Measurements from ENCODE around the gene MADCAM1.
A peak's percentile ranks its signal among the peaks of the same experiment; 100 is the strongest.

MADCAM1 gene

GRCh38 chr19:539429-540030, 43.2 kb downstream of the MADCAM1 start:
- Histone ChIP-seq H4K8ac (ENCODE audit: low read length) (no peak overlapping the region), H3K27me3 (ENCODE audit: control insufficient read depth in 1 of 2, insufficient read depth in 1 of 2, low read length in 2 of 2) (no peaks in the 10 kb centered on the region), H3K18ac (ENCODE audit: low read depth in 1 of 2, low read length in 2 of 2) (no peak overlapping the region), H2AFZ (ENCODE audit: low read depth, low read length) (no peak overlapping the region), H2BK120ac (ENCODE audit: low read depth, low read length) (no peak overlapping the region), H3K4me3 (ENCODE audit: insufficient read depth in 1 of 2, low read depth in 1 of 2, low read length in 2 of 2) (no peak overlapping the region), H2AK5ac (ENCODE audit: low read length, severe bottlenecking) (no peak overlapping the region), H3K9ac (ENCODE audit: low read length) (no peak overlapping the region), H2BK15ac (ENCODE audit: low read depth, poor library complexity, severe bottlenecking) (no peak overlapping the region), H3K4me2 (ENCODE audit: low read length, poor library complexity, severe bottlenecking) (no peak overlapping the region), H3K79me1 (replicated peaks; ENCODE audit: low read length, poor library complexity, severe bottlenecking) (peaks cover 30% of the 10 kb centered on the region), H3K9me3 (ENCODE audit: control insufficient read depth, low read length) (no peaks in the 10 kb centered on the region), H3K4me1 (ENCODE audit: control insufficient read depth, insufficient read depth, low read depth, low read length) (peaks cover 17% of the 10 kb centered on the region), H3K23ac (ENCODE audit: low read length in 2 of 2) (no peak overlapping the region), H3K27ac (ENCODE audit: low read length, poor library complexity, severe bottlenecking) (no peak overlapping the region), H4K91ac (ENCODE audit: low read length) (no peak overlapping the region), H2BK5ac (ENCODE audit: low read depth, low read length, poor library complexity, severe bottlenecking) (no peak overlapping the region), H3K14ac (ENCODE audit: low read length in 2 of 2) (no peak overlapping the region), H3K4ac (ENCODE audit: low read depth in 1 of 2, low read length in 2 of 2) (no peak overlapping the region), H2BK12ac (ENCODE audit: low read length in 2 of 2) (no peak overlapping the region), H3K36me3 (ENCODE audit: control insufficient read depth in 1 of 2, insufficient read depth in 2 of 2, low read depth in 1 of 2, low read length in 2 of 2) (peaks cover 44 to 82% of the 10 kb centered on the region in 2 experiments)
- no peak for DNase-seq
- WGBS, result 93% methylated on average over 30 of the region's 30 CpGs

- Histone ChIP-seq H2BK15ac (ENCODE audit: low read depth, poor library complexity, severe bottlenecking) (no peak overlapping the region), H3K36me3 (ENCODE audit: control insufficient read depth in 1 of 2, insufficient read depth in 2 of 2, low read depth in 1 of 2, low read length in 2 of 2) (peaks cover 43 to 69% of the 10 kb centered on the region in 2 experiments), H3K27me3 (ENCODE audit: control insufficient read depth in 1 of 2, insufficient read depth in 1 of 2, low read length in 2 of 2) (peaks cover 0 to 3% of the 10 kb centered on the region in 2 experiments), H3K14ac (ENCODE audit: low read length in 2 of 2) (no peak overlapping the region), H3K23ac (ENCODE audit: low read length in 2 of 2) (no peak overlapping the region), H2AFZ (ENCODE audit: low read depth, low read length) (no peak overlapping the region), H3K18ac (ENCODE audit: low read depth in 1 of 2, low read length in 2 of 2) (no peak overlapping the region), H3K4me1 (ENCODE audit: control insufficient read depth, insufficient read depth, low read depth, low read length) (peaks cover 3% of the 10 kb centered on the region), H3K4me2 (ENCODE audit: low read length, poor library complexity, severe bottlenecking) (no peak overlapping the region), H3K4ac (ENCODE audit: low read depth in 1 of 2, low read length in 2 of 2) (no peak overlapping the region), H3K79me1 (replicated peaks; ENCODE audit: low read length, poor library complexity, severe bottlenecking) (peaks cover 30% of the 10 kb centered on the region), H2BK12ac (ENCODE audit: low read length in 2 of 2) (no peak overlapping the region), H4K91ac (ENCODE audit: low read length) (no peak overlapping the region), H3K9ac (ENCODE audit: low read length) (no peak overlapping the region), H4K8ac (ENCODE audit: low read length) (no peak overlapping the region), H2BK120ac (ENCODE audit: low read depth, low read length) (no peak overlapping the region), H3K4me3 (ENCODE audit: insufficient read depth in 1 of 2, low read depth in 1 of 2, low read length in 2 of 2) (no peak overlapping the region), H3K27ac (ENCODE audit: low read length, poor library complexity, severe bottlenecking) (no peak overlapping the region), H2BK5ac (ENCODE audit: low read depth, low read length, poor library complexity, severe bottlenecking) (no peak overlapping the region), H3K9me3 (ENCODE audit: control insufficient read depth, low read length) (no peaks in the 10 kb centered on the region), H2AK5ac (ENCODE audit: low read length, severe bottlenecking) (no peak overlapping the region)
- WGBS, result 95% methylated on average over 49 of the region's 51 CpGs
- no peak for DNase-seq
Observed at GRCh38 chr19:540867-541637, 44.8 kb downstream of the MADCAM1 start.

GRCh38 chr19:541699-542098, 45.4 kb downstream of the MADCAM1 start:
- Histone ChIP-seq H3K18ac (ENCODE audit: low read depth in 1 of 2, low read length in 2 of 2) (no peak overlapping the region), H3K4me1 (ENCODE audit: control insufficient read depth, insufficient read depth, low read depth, low read length) (peaks cover under 1% of the 10 kb centered on the region), H2BK5ac (ENCODE audit: low read depth, low read length, poor library complexity, severe bottlenecking) (no peak overlapping the region), H3K36me3 (ENCODE audit: control insufficient read depth in 1 of 2, insufficient read depth in 2 of 2, low read depth in 1 of 2, low read length in 2 of 2) (peaks cover 37 to 62% of the 10 kb centered on the region in 2 experiments), H2AK5ac (ENCODE audit: low read length, severe bottlenecking) (no peak overlapping the region), H2AFZ (ENCODE audit: low read depth, low read length) (no peak overlapping the region), H2BK15ac (ENCODE audit: low read depth, poor library complexity, severe bottlenecking) (no peak overlapping the region), H3K27me3 (ENCODE audit: control insufficient read depth in 1 of 2, insufficient read depth in 1 of 2, low read length in 2 of 2) (peaks cover 0 to 3% of the 10 kb centered on the region in 2 experiments), H4K91ac (ENCODE audit: low read length) (no peak overlapping the region), H3K9me3 (ENCODE audit: control insufficient read depth, low read length) (no peaks in the 10 kb centered on the region), H3K23ac (ENCODE audit: low read length in 2 of 2) (no peak overlapping the region), H3K79me1 (replicated peaks; ENCODE audit: low read length, poor library complexity, severe bottlenecking) (peaks cover 26% of the 10 kb centered on the region), H4K8ac (ENCODE audit: low read length) (no peak overlapping the region), H2BK12ac (ENCODE audit: low read length in 2 of 2) (no peak overlapping the region), H3K4ac (ENCODE audit: low read depth in 1 of 2, low read length in 2 of 2) (no peak overlapping the region), H3K14ac (ENCODE audit: low read length in 2 of 2) (no peak overlapping the region), H3K4me2 (ENCODE audit: low read length, poor library complexity, severe bottlenecking) (no peak overlapping the region), H3K9ac (ENCODE audit: low read length) (no peak overlapping the region), H3K27ac (ENCODE audit: low read length, poor library complexity, severe bottlenecking) (no peak overlapping the region), H3K4me3 (ENCODE audit: insufficient read depth in 1 of 2, low read depth in 1 of 2, low read length in 2 of 2) (no peak overlapping the region), H2BK120ac (ENCODE audit: low read depth, low read length) (no peak overlapping the region)
- DNase-seq, result no peak
- WGBS, result 93% methylated on average over 26 of the region's 26 CpGs

GRCh38 chr19:542173-542866, 46.0 kb downstream of the MADCAM1 start:
- Histone ChIP-seq H3K4me3 (ENCODE audit: insufficient read depth in 1 of 2, low read depth in 1 of 2, low read length in 2 of 2) (no peak overlapping the region), H3K18ac (ENCODE audit: low read depth in 1 of 2, low read length in 2 of 2) (no peak overlapping the region), H3K14ac (ENCODE audit: low read length in 2 of 2) (no peak overlapping the region), H2BK15ac (ENCODE audit: low read depth, poor library complexity, severe bottlenecking) (no peak overlapping the region), H3K4me2 (ENCODE audit: low read length, poor library complexity, severe bottlenecking) (no peak overlapping the region), H3K4ac (ENCODE audit: low read depth in 1 of 2, low read length in 2 of 2) (peak overlapping the region in 1 of 2 experiments; percentile 1), H3K9ac (ENCODE audit: low read length) (no peak overlapping the region), H3K27me3 (ENCODE audit: control insufficient read depth in 1 of 2, insufficient read depth in 1 of 2, low read length in 2 of 2) (peaks cover 0 to 4% of the 10 kb centered on the region in 2 experiments), H2BK5ac (ENCODE audit: low read depth, low read length, poor library complexity, severe bottlenecking) (no peak overlapping the region), H3K9me3 (ENCODE audit: control insufficient read depth, low read length) (no peaks in the 10 kb centered on the region), H3K27ac (ENCODE audit: low read length, poor library complexity, severe bottlenecking) (no peak overlapping the region), H2BK12ac (ENCODE audit: low read length in 2 of 2) (no peak overlapping the region), H4K91ac (ENCODE audit: low read length) (no peak overlapping the region), H3K4me1 (ENCODE audit: control insufficient read depth, insufficient read depth, low read depth, low read length) (peaks cover 5% of the 10 kb centered on the region), H2AK5ac (ENCODE audit: low read length, severe bottlenecking) (no peak overlapping the region), H4K8ac (ENCODE audit: low read length) (no peak overlapping the region), H3K36me3 (ENCODE audit: control insufficient read depth in 1 of 2, insufficient read depth in 2 of 2, low read depth in 1 of 2, low read length in 2 of 2) (peaks cover 32 to 56% of the 10 kb centered on the region in 2 experiments), H3K23ac (ENCODE audit: low read length in 2 of 2) (no peak overlapping the region), H3K79me1 (replicated peaks; ENCODE audit: low read length, poor library complexity, severe bottlenecking) (peaks cover 23% of the 10 kb centered on the region), H2BK120ac (ENCODE audit: low read depth, low read length) (no peak overlapping the region), H2AFZ (ENCODE audit: low read depth, low read length) (no peak overlapping the region)
- no peak for DNase-seq
- WGBS, result 89% methylated on average over 34 of the region's 34 CpGs
